WTC11 (cell line): ENCODE data around the gene CXXC1. TPM values are rescaled to one million over a fixed set of nuclear protein-coding genes. Genes with fewer than 3 reads are reported as not detected.
A peak's percentile ranks its signal among the peaks of the same experiment; 100 is the strongest.
"Not testable (repeated sequence)": the region's sequence is repeated elsewhere in the genome, so short reads cannot be mapped to it uniquely, and the experiment has no call there.

Source experiments
- ATAC-seq: fragments of 200-7000 bp; cut with Tn5 transposase; 2 replicates; pipeline ENCODE4 v1.10.0; 2021; ENCODE audit warnings: mild to moderate bottlenecking, moderate library complexity
- CTCF ChIA-PET: fragments of 300-600 bp; sonication (Branson Sonifier 250); formaldehyde crosslinking; loops from one replicate; lab custom pipeline; 2021; ENCODE audit warnings: antibody characterized with exemption; lab: Charles Lee
- POLR2A ChIA-PET: fragments of 350-600 bp; sonication (Branson Sonifier 250); formaldehyde crosslinking; loops from one replicate; lab custom pipeline; 2021; ENCODE audit warnings: antibody characterized with exemption; lab: Charles Lee
- DNase-seq: peaks from one replicate; pipeline ENCODE4 v3.0.0; 2021; ENCODE audit warnings: low spot score
- H3K27ac Mint-ChIP-seq: 2 replicates; pipeline ENCODE4 v1.8.0; 2021; ENCODE audit warnings: mixed read lengths
- H3K27me3 Mint-ChIP-seq: 2 replicates; pipeline ENCODE4 v1.8.0; 2021; ENCODE audit warnings: low read depth, mild to moderate bottlenecking, moderate library complexity, mixed read lengths
- H3K36me3 Mint-ChIP-seq: 2 replicates; pipeline ENCODE4 v1.8.0; 2021; ENCODE audit warnings: mixed read lengths
- H3K4me1 Mint-ChIP-seq: 2 replicates; pipeline ENCODE4 v1.8.0; 2022; ENCODE audit warnings: mixed read lengths
- H3K4me3 Mint-ChIP-seq: 2 replicates; pipeline ENCODE4 v1.8.0; 2021; ENCODE audit warnings: mild to moderate bottlenecking, moderate library complexity, mixed read lengths
- H3K9me3 Mint-ChIP-seq: 2 replicates; pipeline ENCODE4 v1.8.0; 2021; ENCODE audit warnings: mixed read lengths
- FOXP1 ChIP-seq: sonication (generic); formaldehyde crosslinking; IDR thresholded peaks from 2 replicates; pipeline ENCODE4 v1.8.0; 2022; ENCODE audit warnings: missing genetic modification reagents, mild to moderate bottlenecking, moderate library complexity, borderline replicate concordance
- GTF2I ChIP-seq: fragments of 250-450 bp; sonication (Bioruptor Pico); conservative IDR thresholded peaks from 2 replicates; pipeline ENCODE4 v1.4.0; 2021; ENCODE audit warnings: mild to moderate bottlenecking
- HMGA2 ChIP-seq: fragments of 250-450 bp; sonication (Bioruptor Pico); IDR thresholded peaks from 2 replicates; pipeline ENCODE4 v1.4.0; 2021; ENCODE audit warnings: mild to moderate bottlenecking, moderate library complexity
- IRF2 ChIP-seq: sonication (generic); formaldehyde crosslinking; IDR thresholded peaks from 2 replicates; pipeline ENCODE4 v1.8.0; 2022; ENCODE audit warnings: low read depth, missing genetic modification reagents, borderline replicate concordance
- KAT7 ChIP-seq: sonication (generic); formaldehyde crosslinking; IDR thresholded peaks from 2 replicates; pipeline ENCODE4 v1.8.1; 2023; ENCODE audit warnings: missing genetic modification reagents, mild to moderate bottlenecking, borderline replicate concordance
- NFYB ChIP-seq: sonication (generic); formaldehyde crosslinking; conservative IDR thresholded peaks from 2 replicates; pipeline ENCODE4 v1.8.0; 2022; ENCODE audit warnings: low read depth, missing genetic modification reagents
- NR1H2 ChIP-seq: sonication (generic); formaldehyde crosslinking; IDR thresholded peaks from 2 replicates; pipeline ENCODE4 v1.9.0; 2021; ENCODE audit warnings: mild to moderate bottlenecking, moderate library complexity, missing genetic modification reagents
- PRRX2 ChIP-seq: fragments of 250-450 bp; sonication (Bioruptor Pico); IDR thresholded peaks from 2 replicates; pipeline ENCODE4 v1.8.0; 2021; ENCODE audit warnings: mild to moderate bottlenecking
- SMAD4 ChIP-seq: sonication (generic); formaldehyde crosslinking; IDR thresholded peaks from 2 replicates; pipeline ENCODE4 v1.8.0; 2022; ENCODE audit warnings: mild to moderate bottlenecking, missing genetic modification reagents
- TCF7 ChIP-seq: sonication (generic); formaldehyde crosslinking; IDR thresholded peaks from 2 replicates; pipeline ENCODE4 v1.8.0; 2022; ENCODE audit warnings: mild to moderate bottlenecking, low read depth, missing genetic modification reagents, moderate library complexity
- ZNF416 ChIP-seq: fragments of 250-450 bp; sonication (Bioruptor Pico); IDR thresholded peaks from 2 replicates; pipeline ENCODE4 v1.9.0; 2021; ENCODE audit warnings: mild to moderate bottlenecking, inconsistent platforms
- total RNA-seq: library from RNA; stranded (reverse); gene quantifications from 3 replicates; pipeline ENCODE4 v1.2.3, GENCODE V29; 2021
- TF ChIP-seq, protein P1 (sequence below): fragments of 250-450 bp; sonication (Bioruptor Pico); IDR thresholded peaks from 2 replicates; pipeline ENCODE4 v1.8.0; 2021; ENCODE audit warnings: mild to moderate bottlenecking
- TF ChIP-seq, protein P2 (sequence below): sonication (generic); formaldehyde crosslinking; IDR thresholded peaks from 2 replicates; pipeline ENCODE4 v1.8.0; 2022; ENCODE audit warnings: mild to moderate bottlenecking, missing genetic modification reagents
- TF ChIP-seq, protein P3 (sequence below): sonication (generic); formaldehyde crosslinking; IDR thresholded peaks from 2 replicates; pipeline ENCODE4 v1.8.1; 2022; ENCODE audit warnings: mild to moderate bottlenecking, missing genetic modification reagents, moderate library complexity, borderline replicate concordance
- TF ChIP-seq, protein P4 (sequence below): sonication (generic); formaldehyde crosslinking; IDR thresholded peaks from 2 replicates; pipeline ENCODE4 v1.8.1; 2023; ENCODE audit warnings: mild to moderate bottlenecking, missing genetic modification reagents
- TF ChIP-seq, protein P5 (sequence below): sonication (generic); formaldehyde crosslinking; IDR thresholded peaks from 2 replicates; pipeline ENCODE4 v1.8.0; 2022; ENCODE audit warnings: missing genetic modification reagents

Gene CXXC1
- total RNA-seq, 1 experiment from 2014 or later: 94.5 TPM

DNA sequence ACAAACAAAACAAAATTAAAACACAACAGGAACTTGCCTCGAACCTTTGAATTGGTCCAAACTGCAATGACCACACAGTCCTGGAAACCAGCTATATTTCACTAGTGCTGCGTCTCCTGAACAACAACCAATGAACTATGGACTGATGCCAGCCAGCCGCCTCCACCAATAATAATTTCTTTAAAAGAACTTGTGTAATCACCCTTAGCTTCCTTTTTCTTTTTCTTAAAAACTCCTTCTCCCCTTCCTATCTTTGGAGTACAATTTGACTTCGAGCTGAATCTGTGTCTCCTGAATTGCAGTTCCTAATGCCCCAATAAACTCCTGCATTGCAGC lies 1.6 kb upstream of the CXXC1 start:
- H3K9me3 Mint-ChIP-seq: peaks cover 5% of the 10 kb centered on the region
- ATAC-seq (no peak), DNase-seq (no peak)
- TF ChIP-seq, protein P1, sequence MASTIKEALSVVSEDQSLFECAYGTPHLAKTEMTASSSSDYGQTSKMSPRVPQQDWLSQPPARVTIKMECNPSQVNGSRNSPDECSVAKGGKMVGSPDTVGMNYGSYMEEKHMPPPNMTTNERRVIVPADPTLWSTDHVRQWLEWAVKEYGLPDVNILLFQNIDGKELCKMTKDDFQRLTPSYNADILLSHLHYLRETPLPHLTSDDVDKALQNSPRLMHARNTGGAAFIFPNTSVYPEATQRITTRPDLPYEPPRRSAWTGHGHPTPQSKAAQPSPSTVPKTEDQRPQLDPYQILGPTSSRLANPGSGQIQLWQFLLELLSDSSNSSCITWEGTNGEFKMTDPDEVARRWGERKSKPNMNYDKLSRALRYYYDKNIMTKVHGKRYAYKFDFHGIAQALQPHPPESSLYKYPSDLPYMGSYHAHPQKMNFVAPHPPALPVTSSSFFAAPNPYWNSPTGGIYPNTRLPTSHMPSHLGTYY (CRISPR knock-in tag): no peak
- TF ChIP-seq KAT7 (no peak), FOXP1 (no peak), TCF7 (no peak), IRF2 (CRISPR knock-in tag) (no peak), NFYB (CRISPR knock-in tag) (no peak), NR1H2 (CRISPR knock-in tag) (no peak), ZNF416 (no peak)
- TF ChIP-seq, protein P2, sequence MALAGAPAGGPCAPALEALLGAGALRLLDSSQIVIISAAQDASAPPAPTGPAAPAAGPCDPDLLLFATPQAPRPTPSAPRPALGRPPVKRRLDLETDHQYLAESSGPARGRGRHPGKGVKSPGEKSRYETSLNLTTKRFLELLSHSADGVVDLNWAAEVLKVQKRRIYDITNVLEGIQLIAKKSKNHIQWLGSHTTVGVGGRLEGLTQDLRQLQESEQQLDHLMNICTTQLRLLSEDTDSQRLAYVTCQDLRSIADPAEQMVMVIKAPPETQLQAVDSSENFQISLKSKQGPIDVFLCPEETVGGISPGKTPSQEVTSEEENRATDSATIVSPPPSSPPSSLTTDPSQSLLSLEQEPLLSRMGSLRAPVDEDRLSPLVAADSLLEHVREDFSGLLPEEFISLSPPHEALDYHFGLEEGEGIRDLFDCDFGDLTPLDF (CRISPR knock-in tag): no peak
- ChIA-PET CTCF (interaction anchor here (1.0 to 1.9 kb wide), 2 partner anchors 21 to 68 kb away, joined by 3 to 7 read pairs; no protein-coding TSS in a partner anchor), POLR2A (no interaction called here)
- no peak overlapping the region for H3K27ac Mint-ChIP-seq
- peak overlapping the region; percentile 65 for H3K4me3 Mint-ChIP-seq
- peaks cover 18% of the 10 kb centered on the region for H3K36me3 Mint-ChIP-seq
- H3K27me3 Mint-ChIP-seq: peaks cover 4% of the 10 kb centered on the region
- H3K4me1 Mint-ChIP-seq: peaks cover 11% of the 10 kb centered on the region

DNA sequence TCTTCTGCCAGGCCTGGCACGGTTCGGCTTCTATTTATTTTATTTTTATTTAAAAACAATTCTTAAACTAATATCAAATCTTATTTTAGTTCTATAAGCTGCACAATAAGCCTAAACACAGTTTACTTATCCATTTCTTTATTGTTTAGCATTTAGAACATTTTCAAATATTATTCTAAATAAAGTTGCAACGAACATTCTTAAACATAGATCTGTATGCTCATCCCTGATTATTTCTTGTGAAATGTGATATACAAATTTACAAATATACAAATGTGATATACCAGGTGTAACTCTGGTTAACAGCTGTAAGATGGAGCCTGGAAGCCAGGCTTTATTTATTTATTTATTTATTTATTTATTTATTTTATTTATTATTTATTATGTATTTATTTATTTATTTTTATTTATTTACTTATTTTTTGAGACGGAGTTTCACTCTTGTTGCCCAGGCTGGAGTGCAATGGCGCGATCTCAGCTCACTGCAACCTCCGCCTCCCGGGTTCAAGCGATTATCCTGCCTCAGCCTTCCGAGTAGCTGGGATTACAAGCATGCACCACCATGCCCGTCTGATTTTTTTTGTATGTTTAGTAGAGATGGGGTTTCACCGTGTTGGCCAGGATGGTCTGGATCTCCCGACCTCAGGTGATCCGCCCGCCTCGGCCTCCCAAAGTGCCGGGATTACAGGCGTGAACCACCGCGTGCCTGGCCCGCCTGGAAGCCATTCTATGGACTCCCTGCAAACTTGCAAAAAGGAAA lies 1.0 kb upstream of the CXXC1 start:
- CTCF ChIA-PET: interaction anchor here (1.0 to 1.9 kb wide), 2 partner anchors 20 to 69 kb away, joined by 3 to 7 read pairs; no protein-coding TSS in a partner anchor
- ATAC-seq, DNase-seq, POLR2A ChIA-PET, H3K9me3 Mint-ChIP-seq, H3K27me3 Mint-ChIP-seq, H3K27ac Mint-ChIP-seq: not testable (repeated sequence)
- peaks cover 23% of the 10 kb centered on the region for H3K36me3 Mint-ChIP-seq
- peak; percentile 97 for TF ChIP-seq HMGA2 (CRISPR knock-in tag)
- peaks cover 11% of the 10 kb centered on the region for H3K4me1 Mint-ChIP-seq
- H3K4me3 Mint-ChIP-seq: peak overlapping the region; percentile 98

DNA sequence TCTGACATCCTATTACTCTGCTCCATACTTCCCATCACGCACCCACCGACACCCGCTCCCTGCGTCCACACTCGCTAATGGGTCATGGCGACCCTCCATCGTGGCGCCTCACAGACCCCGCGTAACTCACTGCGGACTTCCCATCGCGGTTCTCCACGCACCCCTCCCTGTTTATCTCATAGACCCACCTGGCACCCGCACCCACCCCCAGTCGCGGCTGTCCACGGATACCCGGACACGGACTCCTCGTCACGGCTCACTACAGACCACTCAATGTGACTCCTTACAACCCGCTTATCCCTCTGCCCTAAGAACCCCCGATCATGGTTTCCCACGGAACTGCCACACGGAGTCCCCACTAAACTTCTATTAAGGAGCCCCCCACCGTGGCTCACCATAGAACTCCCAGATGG lies 458 bp downstream of the CXXC1 start:
- POLR2A ChIA-PET: no interaction called here
- TF ChIP-seq PRRX2 (CRISPR knock-in tag) (no peak), KAT7 (no peak), SMAD4 (CRISPR knock-in tag) (no peak)
- TF ChIP-seq, protein P3, sequence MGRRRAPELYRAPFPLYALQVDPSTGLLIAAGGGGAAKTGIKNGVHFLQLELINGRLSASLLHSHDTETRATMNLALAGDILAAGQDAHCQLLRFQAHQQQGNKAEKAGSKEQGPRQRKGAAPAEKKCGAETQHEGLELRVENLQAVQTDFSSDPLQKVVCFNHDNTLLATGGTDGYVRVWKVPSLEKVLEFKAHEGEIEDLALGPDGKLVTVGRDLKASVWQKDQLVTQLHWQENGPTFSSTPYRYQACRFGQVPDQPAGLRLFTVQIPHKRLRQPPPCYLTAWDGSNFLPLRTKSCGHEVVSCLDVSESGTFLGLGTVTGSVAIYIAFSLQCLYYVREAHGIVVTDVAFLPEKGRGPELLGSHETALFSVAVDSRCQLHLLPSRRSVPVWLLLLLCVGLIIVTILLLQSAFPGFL: no peak
- TF ChIP-seq, all 79 proteins: peak for 0
- Mint-ChIP-seq H3K27me3 (no peaks in the 10 kb centered on the region), H3K4me3 (peak overlapping the region; percentile 98), H3K36me3 (peaks cover 37% of the 10 kb centered on the region), H3K9me3 (no peaks in the 10 kb centered on the region), H3K4me1 (peaks cover 14% of the 10 kb centered on the region), H3K27ac (peak overlapping the region; percentile 87)
- CTCF ChIA-PET: no interaction called here
- DNase-seq: no peak
- no peak for ATAC-seq

DNA sequence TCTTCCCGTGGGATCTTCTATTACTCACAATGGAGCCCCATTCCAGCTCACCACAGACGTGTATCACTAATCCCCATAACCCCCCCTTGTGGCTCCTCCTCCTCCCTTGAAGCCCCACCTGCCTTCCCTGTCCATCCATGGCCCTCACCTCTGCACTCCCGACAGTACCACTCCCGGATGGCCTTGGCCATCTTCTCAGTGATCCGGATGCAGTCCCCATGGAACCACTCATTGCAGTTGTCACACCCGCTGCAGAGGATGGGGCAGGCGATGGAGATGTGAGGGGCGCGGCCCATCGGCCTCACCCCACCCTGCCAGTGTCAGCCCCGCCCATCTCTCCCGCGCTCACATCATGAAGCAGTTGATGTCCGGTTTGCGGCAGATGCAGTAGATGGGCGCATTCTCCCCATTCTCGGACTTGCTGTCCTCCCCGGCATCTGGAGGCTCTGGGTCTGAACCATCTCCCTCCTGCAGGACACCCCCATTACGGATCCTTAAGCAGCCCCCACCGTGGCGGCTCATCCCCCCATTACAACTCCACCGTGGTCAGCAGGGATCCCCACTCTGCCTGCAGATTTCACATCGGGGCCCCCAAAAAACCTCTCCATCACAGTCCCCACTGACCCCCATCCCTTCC lies 983 bp downstream of the CXXC1 start:
- peaks cover 37% of the 10 kb centered on the region for H3K36me3 Mint-ChIP-seq
- peak overlapping the region; percentile 87 for H3K27ac Mint-ChIP-seq
- ATAC-seq (peak; percentile 1), DNase-seq (peak; percentile 59)
- no peaks in the 10 kb centered on the region for H3K27me3 Mint-ChIP-seq
- POLR2A ChIA-PET: no interaction called here
- peaks cover 14% of the 10 kb centered on the region for H3K4me1 Mint-ChIP-seq
- H3K4me3 Mint-ChIP-seq: peak overlapping the region; percentile 98
- no peaks in the 10 kb centered on the region for H3K9me3 Mint-ChIP-seq
- CTCF ChIA-PET: interaction anchor here (0.6 kb wide), 1 partner anchor 70 kb away, joined by 3 read pairs; no protein-coding TSS in a partner anchor
- TF ChIP-seq, protein P4, sequence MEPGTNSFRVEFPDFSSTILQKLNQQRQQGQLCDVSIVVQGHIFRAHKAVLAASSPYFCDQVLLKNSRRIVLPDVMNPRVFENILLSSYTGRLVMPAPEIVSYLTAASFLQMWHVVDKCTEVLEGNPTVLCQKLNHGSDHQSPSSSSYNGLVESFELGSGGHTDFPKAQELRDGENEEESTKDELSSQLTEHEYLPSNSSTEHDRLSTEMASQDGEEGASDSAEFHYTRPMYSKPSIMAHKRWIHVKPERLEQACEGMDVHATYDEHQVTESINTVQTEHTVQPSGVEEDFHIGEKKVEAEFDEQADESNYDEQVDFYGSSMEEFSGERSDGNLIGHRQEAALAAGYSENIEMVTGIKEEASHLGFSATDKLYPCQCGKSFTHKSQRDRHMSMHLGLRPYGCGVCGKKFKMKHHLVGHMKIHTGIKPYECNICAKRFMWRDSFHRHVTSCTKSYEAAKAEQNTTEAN (CRISPR knock-in tag): no peak
- TF ChIP-seq, protein P2 (CRISPR knock-in tag): no peak
- TF ChIP-seq, protein P5, sequence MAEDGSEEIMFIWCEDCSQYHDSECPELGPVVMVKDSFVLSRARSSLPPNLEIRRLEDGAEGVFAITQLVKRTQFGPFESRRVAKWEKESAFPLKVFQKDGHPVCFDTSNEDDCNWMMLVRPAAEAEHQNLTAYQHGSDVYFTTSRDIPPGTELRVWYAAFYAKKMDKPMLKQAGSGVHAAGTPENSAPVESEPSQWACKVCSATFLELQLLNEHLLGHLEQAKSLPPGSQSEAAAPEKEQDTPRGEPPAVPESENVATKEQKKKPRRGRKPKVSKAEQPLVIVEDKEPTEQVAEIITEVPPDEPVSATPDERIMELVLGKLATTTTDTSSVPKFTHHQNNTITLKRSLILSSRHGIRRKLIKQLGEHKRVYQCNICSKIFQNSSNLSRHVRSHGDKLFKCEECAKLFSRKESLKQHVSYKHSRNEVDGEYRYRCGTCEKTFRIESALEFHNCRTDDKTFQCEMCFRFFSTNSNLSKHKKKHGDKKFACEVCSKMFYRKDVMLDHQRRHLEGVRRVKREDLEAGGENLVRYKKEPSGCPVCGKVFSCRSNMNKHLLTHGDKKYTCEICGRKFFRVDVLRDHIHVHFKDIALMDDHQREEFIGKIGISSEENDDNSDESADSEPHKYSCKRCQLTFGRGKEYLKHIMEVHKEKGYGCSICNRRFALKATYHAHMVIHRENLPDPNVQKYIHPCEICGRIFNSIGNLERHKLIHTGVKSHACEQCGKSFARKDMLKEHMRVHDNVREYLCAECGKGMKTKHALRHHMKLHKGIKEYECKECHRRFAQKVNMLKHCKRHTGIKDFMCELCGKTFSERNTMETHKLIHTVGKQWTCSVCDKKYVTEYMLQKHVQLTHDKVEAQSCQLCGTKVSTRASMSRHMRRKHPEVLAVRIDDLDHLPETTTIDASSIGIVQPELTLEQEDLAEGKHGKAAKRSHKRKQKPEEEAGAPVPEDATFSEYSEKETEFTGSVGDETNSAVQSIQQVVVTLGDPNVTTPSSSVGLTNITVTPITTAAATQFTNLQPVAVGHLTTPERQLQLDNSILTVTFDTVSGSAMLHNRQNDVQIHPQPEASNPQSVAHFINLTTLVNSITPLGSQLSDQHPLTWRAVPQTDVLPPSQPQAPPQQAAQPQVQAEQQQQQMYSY (CRISPR knock-in tag): no peak
- TF ChIP-seq, protein P3: no peak
- no peak for TF ChIP-seq GTF2I (CRISPR knock-in tag)
